Suprapubic skin (tissue), 4 donors: ENCODE measurements around the gene TNFRSF1A. TPM values are rescaled to one million over a fixed set of nuclear protein-coding genes. Genes with fewer than 3 reads are reported as not detected.
A peak's percentile ranks its signal among the peaks of the same experiment; 100 is the strongest.

Experiments used
- DNase-seq, 2 donors: peaks; one replicate each; pipeline ENCODE4 v3.0.0-alpha.2; 2019; ENCODE audit warnings: low spot score in 2 of 2
- H3K27ac ChIP-seq: fragments of 200-600 bp; sonication (generic); one replicate; pipeline ENCODE4 v1.5.1; 2019
- H3K27me3 ChIP-seq: fragments of 200-600 bp; sonication (generic); one replicate; pipeline ENCODE4 v1.5.1; 2019
- H3K36me3 ChIP-seq: fragments of 200-600 bp; sonication (generic); one replicate; pipeline ENCODE4 v1.5.1; 2019
- H3K4me1 ChIP-seq: fragments of 200-600 bp; sonication (generic); one replicate; pipeline ENCODE4 v1.5.1; 2019
- H3K4me3 ChIP-seq: fragments of 200-600 bp; sonication (generic); one replicate; pipeline ENCODE4 v1.5.1; 2019; ENCODE audit warnings: mild to moderate bottlenecking
- H3K9me3 ChIP-seq: fragments of 200-600 bp; sonication (generic); one replicate; pipeline ENCODE4 v1.5.1; 2019
- CTCF ChIP-seq, 2 donors: fragments of 200-600 bp in 1 of 2; fragments of 450-650 bp in 1 of 2; sonication (generic) in 1 of 2; IDR thresholded peaks; one replicate each; pipeline ENCODE4 v1.5.1; 2016 to 2019; ENCODE audit warnings: antibody characterized with exemption in 2 of 2, mild to moderate bottlenecking in 1 of 2, moderate library complexity in 1 of 2
- EP300 ChIP-seq: sonication (generic); formaldehyde crosslinking; IDR thresholded peaks from one replicate; pipeline ENCODE4 v1.6.1; 2017; ENCODE audit warnings: antibody characterized with exemption
- POLR2A ChIP-seq, 2 donors: fragments of 450-650 bp; IDR thresholded peaks; one replicate each; pipeline ENCODE4 v1.6.1; 2017; ENCODE audit warnings: antibody characterized with exemption in 2 of 2, mild to moderate bottlenecking in 2 of 2, moderate library complexity in 2 of 2
- POLR2AphosphoS5 ChIP-seq, 3 donors: sonication (generic); formaldehyde crosslinking; IDR thresholded peaks; one replicate each; pipeline ENCODE4 v1.6.1; 2017; ENCODE audit warnings: antibody characterized with exemption in 3 of 3
- WGBS: methylation state at CpG from one replicate; pipeline ENCODE4 v1.1.5; 2018; 5-methylcytosine and 5-hydroxymethylcytosine counted together
- total RNA-seq, 4 donors: library from RNA; depleted of rRNA; stranded (reverse); fragments of >200 nt; gene quantifications; one replicate each; pipeline ENCODE4 v1.1.0, GENCODE V29; 2016

The TNFRSF1A gene
- total RNA-seq, 4 donors from 2014 or later: 276 to 352 (median 281) TPM

GRCh38 chr12:6327229-6328041 lies 14.4 kb downstream of the TNFRSF1A start:
- no peaks in the 10 kb centered on the region for H3K9me3 ChIP-seq
- H3K27ac ChIP-seq: peak overlapping the region; percentile 51
- no peaks in the 10 kb centered on the region for H3K27me3 ChIP-seq
- WGBS: 74% methylated on average over 29 of the region's 33 CpGs
- DNase-seq: peak in 1 of 2 donors; percentile 63
- H3K36me3 ChIP-seq: peaks cover 44% of the 10 kb centered on the region
- no peak overlapping the region for H3K4me3 ChIP-seq
- H3K4me1 ChIP-seq: peaks cover 65% of the 10 kb centered on the region
- TF ChIP-seq EP300 (no peak), CTCF (IDR thresholded peaks at IDR 0.05) (no peak), POLR2A (IDR thresholded peaks at IDR 0.05) (no peak), POLR2AphosphoS5 (IDR thresholded peaks at IDR 0.05) (no peak)

GRCh38 chr12:6326316-6327228 lies 15.3 kb downstream of the TNFRSF1A start:
- Histone ChIP-seq H3K36me3 (peaks cover 38% of the 10 kb centered on the region), H3K27me3 (no peaks in the 10 kb centered on the region), H3K4me1 (peaks cover 71% of the 10 kb centered on the region), H3K27ac (peak overlapping the region; percentile 51), H3K9me3 (no peaks in the 10 kb centered on the region), H3K4me3 (peak overlapping the region; percentile 3)
- WGBS: 42% methylated on average over 21 of the region's 21 CpGs
- no peak for TF ChIP-seq EP300
- no peak for TF ChIP-seq POLR2A (IDR thresholded peaks at IDR 0.05)
- TF ChIP-seq CTCF (IDR thresholded peaks at IDR 0.05): peak; percentile 27 to 49
- TF ChIP-seq POLR2AphosphoS5 (IDR thresholded peaks at IDR 0.05): peak in 1 of 3 donors; percentile 20
- DNase-seq: peak in 1 of 2 donors; percentile 83

GRCh38 chr12:6324936-6325750 lies 16.7 kb downstream of the TNFRSF1A start:
- TF ChIP-seq POLR2A (IDR thresholded peaks at IDR 0.05) (no peak), CTCF (IDR thresholded peaks at IDR 0.05) (no peak), POLR2AphosphoS5 (IDR thresholded peaks at IDR 0.05) (no peak), EP300 (no peak)
- Histone ChIP-seq H3K4me1 (peaks cover 68% of the 10 kb centered on the region), H3K4me3 (no peak overlapping the region), H3K36me3 (peaks cover 24% of the 10 kb centered on the region), H3K27ac (peak overlapping the region; percentile 80), H3K9me3 (no peaks in the 10 kb centered on the region), H3K27me3 (no peaks in the 10 kb centered on the region)
- 64% methylated on average over 6 of the region's 6 CpGs for WGBS
- DNase-seq: no peak

- H3K9me3 ChIP-seq: no peaks in the 10 kb centered on the region
- H3K36me3 ChIP-seq: peaks cover 14% of the 10 kb centered on the region
- no peak for DNase-seq
- no peaks in the 10 kb centered on the region for H3K27me3 ChIP-seq
- TF ChIP-seq POLR2A (IDR thresholded peaks at IDR 0.05) (no peak), CTCF (IDR thresholded peaks at IDR 0.05) (no peak)
- peak overlapping the region; percentile 80 for H3K27ac ChIP-seq
- H3K4me3 ChIP-seq: peak overlapping the region; percentile 1
- 39% methylated on average over 18 of the region's 19 CpGs for WGBS
- peaks cover 63% of the 10 kb centered on the region for H3K4me1 ChIP-seq
These were observed 17.7 kb downstream of the TNFRSF1A start for GRCh38 chr12:6323995-6324711.
